ENCODE data around the gene PRTG.

DNA sequence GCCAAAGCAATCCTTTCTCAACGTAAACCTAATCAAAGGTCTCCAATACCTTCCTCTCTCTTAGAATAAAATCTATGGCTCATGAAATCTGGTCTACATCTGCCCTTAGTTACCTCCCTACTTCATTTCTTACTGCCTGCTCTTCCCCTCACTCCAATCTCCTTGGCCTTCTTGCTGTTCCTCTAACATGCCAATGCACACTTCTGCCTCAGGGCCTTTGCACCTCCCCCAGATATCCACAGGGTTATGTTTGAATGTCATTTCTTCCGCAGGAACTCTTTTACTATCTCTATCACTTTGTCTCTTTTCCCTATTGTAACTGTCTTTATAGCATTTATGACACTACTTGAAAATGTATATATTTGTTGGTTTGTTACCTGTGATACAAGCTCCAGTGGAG is 110.5 kb downstream of the PRTG start:
- TF ChIP-seq, protein P1, sequence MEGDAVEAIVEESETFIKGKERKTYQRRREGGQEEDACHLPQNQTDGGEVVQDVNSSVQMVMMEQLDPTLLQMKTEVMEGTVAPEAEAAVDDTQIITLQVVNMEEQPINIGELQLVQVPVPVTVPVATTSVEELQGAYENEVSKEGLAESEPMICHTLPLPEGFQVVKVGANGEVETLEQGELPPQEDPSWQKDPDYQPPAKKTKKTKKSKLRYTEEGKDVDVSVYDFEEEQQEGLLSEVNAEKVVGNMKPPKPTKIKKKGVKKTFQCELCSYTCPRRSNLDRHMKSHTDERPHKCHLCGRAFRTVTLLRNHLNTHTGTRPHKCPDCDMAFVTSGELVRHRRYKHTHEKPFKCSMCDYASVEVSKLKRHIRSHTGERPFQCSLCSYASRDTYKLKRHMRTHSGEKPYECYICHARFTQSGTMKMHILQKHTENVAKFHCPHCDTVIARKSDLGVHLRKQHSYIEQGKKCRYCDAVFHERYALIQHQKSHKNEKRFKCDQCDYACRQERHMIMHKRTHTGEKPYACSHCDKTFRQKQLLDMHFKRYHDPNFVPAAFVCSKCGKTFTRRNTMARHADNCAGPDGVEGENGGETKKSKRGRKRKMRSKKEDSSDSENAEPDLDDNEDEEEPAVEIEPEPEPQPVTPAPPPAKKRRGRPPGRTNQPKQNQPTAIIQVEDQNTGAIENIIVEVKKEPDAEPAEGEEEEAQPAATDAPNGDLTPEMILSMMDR (IDR thresholded peaks at IDR 0.05) = no peak
- no peak for TF ChIP-seq POLR2A (IDR thresholded peaks at IDR 0.05)
